ENCODE measurements around the gene MLXIP.

The MLXIP gene

GRCh38 chr12:122080149-122081082 lies 1.9 kb downstream of the MLXIP start:
- peak; percentile 93 for DNase-seq (ENCODE audit: low read depth in 2 of 2)
- H3K4me3 ChIP-seq (replicated peaks in 1 of 2; ENCODE audit: low read depth in 2 of 2, low read length in 2 of 2): peak overlapping the region; percentile 90 to 92
- TF ChIP-seq CTCF (IDR thresholded peaks at IDR 0.05; ENCODE audit: low read depth, low read length): no peak

- DNase-seq (ENCODE audit: low read depth in 2 of 2): peak; percentile 74 to 76
- TF ChIP-seq CTCF (IDR thresholded peaks at IDR 0.05; ENCODE audit: low read depth, low read length): no peak
- H3K4me3 ChIP-seq (replicated peaks in 1 of 2; ENCODE audit: low read depth in 2 of 2, low read length in 2 of 2): peak overlapping the region; percentile 90 to 92
These were observed 2.6 kb downstream of the MLXIP start for GRCh38 chr12:122081083-122081696.

GRCh38 chr12:122081697-122082221 lies 3.2 kb downstream of the MLXIP start:
- TF ChIP-seq CTCF (IDR thresholded peaks at IDR 0.05; ENCODE audit: low read depth, low read length): no peak
- peak overlapping the region; percentile 90 to 92 for H3K4me3 ChIP-seq (replicated peaks in 1 of 2; ENCODE audit: low read depth in 2 of 2, low read length in 2 of 2)
- peak; percentile 89 to 91 for DNase-seq (ENCODE audit: low read depth in 2 of 2)

- DNase-seq (ENCODE audit: low read depth in 2 of 2): peak in 1 of 2 donors; percentile 29
- H3K4me3 ChIP-seq (replicated peaks in 1 of 2; ENCODE audit: low read depth in 2 of 2, low read length in 2 of 2): peak overlapping the region in 1 of 2 donors; percentile 92
- no peak for TF ChIP-seq CTCF (IDR thresholded peaks at IDR 0.05; ENCODE audit: low read depth, low read length)
These were observed 4.2 kb downstream of the MLXIP start for GRCh38 chr12:122082621-122083356.

- H3K4me3 ChIP-seq (replicated peaks in 1 of 2; ENCODE audit: low read depth in 2 of 2, low read length in 2 of 2): no peak overlapping the region
- no peak for TF ChIP-seq CTCF (IDR thresholded peaks at IDR 0.05; ENCODE audit: low read depth, low read length)
- DNase-seq (ENCODE audit: low read depth in 2 of 2): no peak
These were observed 6.4 kb downstream of the MLXIP start for GRCh38 chr12:122084857-122085405.

- no peak for DNase-seq (ENCODE audit: low read depth in 2 of 2)
- H3K4me3 ChIP-seq (replicated peaks in 1 of 2; ENCODE audit: low read depth in 2 of 2, low read length in 2 of 2): no peak overlapping the region
- TF ChIP-seq CTCF (IDR thresholded peaks at IDR 0.05; ENCODE audit: low read depth, low read length): no peak
These were observed 7.0 kb downstream of the MLXIP start for GRCh38 chr12:122085591-122085990.
